ENCODE results near the gene SPOCK1. TPM values are rescaled to one million over a fixed set of nuclear protein-coding genes. Genes with fewer than 3 reads are reported as not detected.

SPOCK1 gene
- total RNA-seq, 1 experiment from 2014 or later: 0.27 TPM

- Histone ChIP-seq H3K9ac (ENCODE audit: low read length) (no peak overlapping the region), H3K36me3 (ENCODE audit: control insufficient read depth in 1 of 2, insufficient read depth in 2 of 2, low read length in 2 of 2) (no peaks in the 10 kb centered on the region), H3K4me3 (replicated peaks in 1 of 2; ENCODE audit: low read depth in 1 of 2, low read length in 2 of 2) (no peak overlapping the region), H3K4me1 (ENCODE audit: control insufficient read depth in 1 of 2, insufficient read depth in 2 of 2, low read length in 2 of 2) (no peaks in the 10 kb centered on the region), H4K20me1 (ENCODE audit: insufficient read depth) (no peaks in the 10 kb centered on the region), H3K9me3 (ENCODE audit: control insufficient read depth in 1 of 2, insufficient read depth in 1 of 2, low read depth in 1 of 2, low read length in 2 of 2) (no peaks in the 10 kb centered on the region), H3K79me2 (ENCODE audit: insufficient read depth, low read length) (no peaks in the 10 kb centered on the region), H3K27ac (ENCODE audit: low read depth, low read length) (no peak overlapping the region), H3K9me2 (ENCODE audit: insufficient read depth) (no peaks in the 10 kb centered on the region), H3K4me2 (ENCODE audit: low read length) (no peak overlapping the region), H2AFZ (ENCODE audit: low read depth, low read length, poor library complexity, severe bottlenecking) (no peak overlapping the region), H3K27me3 (ENCODE audit: insufficient read depth, low read length) (peaks cover 46% of the 10 kb centered on the region)
- intact Hi-C loops (cut with micrococcal nuclease): no loop called here
- BruUV-seq (replicated peaks): no TSS peak
- TF ChIP-seq ELF1 (IDR thresholded peaks at IDR 0.05; ENCODE audit: borderline replicate concordance, low read depth) (no peak), EZH2phosphoT487 (IDR thresholded peaks at IDR 0.05; ENCODE audit: borderline replicate concordance) (no peak), POLR2A (IDR thresholded peaks at IDR 0.05; ENCODE audit: borderline replicate concordance, extremely low read depth, insufficient read depth, insufficient read length) (no peak), CEBPB (IDR thresholded peaks at IDR 0.05; ENCODE audit: low read depth) (no peak), JUND (IDR thresholded peaks at IDR 0.05) (no peak), ZFX (IDR thresholded peaks at IDR 0.05) (no peak), YY1 (IDR thresholded peaks at IDR 0.05; ENCODE audit: extremely low read depth, insufficient replicate concordance, low read depth, low read length) (no peak), RAD21 (IDR thresholded peaks at IDR 0.05; ENCODE audit: low read depth) (no peak)
- TF ChIP-seq, protein P1, sequence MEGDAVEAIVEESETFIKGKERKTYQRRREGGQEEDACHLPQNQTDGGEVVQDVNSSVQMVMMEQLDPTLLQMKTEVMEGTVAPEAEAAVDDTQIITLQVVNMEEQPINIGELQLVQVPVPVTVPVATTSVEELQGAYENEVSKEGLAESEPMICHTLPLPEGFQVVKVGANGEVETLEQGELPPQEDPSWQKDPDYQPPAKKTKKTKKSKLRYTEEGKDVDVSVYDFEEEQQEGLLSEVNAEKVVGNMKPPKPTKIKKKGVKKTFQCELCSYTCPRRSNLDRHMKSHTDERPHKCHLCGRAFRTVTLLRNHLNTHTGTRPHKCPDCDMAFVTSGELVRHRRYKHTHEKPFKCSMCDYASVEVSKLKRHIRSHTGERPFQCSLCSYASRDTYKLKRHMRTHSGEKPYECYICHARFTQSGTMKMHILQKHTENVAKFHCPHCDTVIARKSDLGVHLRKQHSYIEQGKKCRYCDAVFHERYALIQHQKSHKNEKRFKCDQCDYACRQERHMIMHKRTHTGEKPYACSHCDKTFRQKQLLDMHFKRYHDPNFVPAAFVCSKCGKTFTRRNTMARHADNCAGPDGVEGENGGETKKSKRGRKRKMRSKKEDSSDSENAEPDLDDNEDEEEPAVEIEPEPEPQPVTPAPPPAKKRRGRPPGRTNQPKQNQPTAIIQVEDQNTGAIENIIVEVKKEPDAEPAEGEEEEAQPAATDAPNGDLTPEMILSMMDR (IDR thresholded peaks at IDR 0.05 in 2 of 3, conservative IDR thresholded peaks at IDR 0.05 in 1 of 3; ENCODE audit: borderline replicate concordance in 1 of 3, insufficient read depth in 1 of 3, low read depth in 2 of 3, low read length in 2 of 3): no peak
- CTCF ChIA-PET: no interaction called here
- DNase-seq (ENCODE audit: low read depth, low spot score) (no peak), ATAC-seq (no peak)
- RAD21 ChIA-PET (ENCODE audit: low non-redundant PET in 1 of 2, low total read pairs in 2 of 2, uncharacterized antibody in 2 of 2, unreplicated experiment in 2 of 2): interaction anchor here in 1 of 2 experiments (0.6 kb wide), 1 partner anchor 71 kb away, joined by 3 read pairs; no protein-coding TSS in a partner anchor
- POLR2A ChIA-PET: no interaction called here
Observed at GRCh38 chr5:136999787-137000186, 499.3 kb downstream of the SPOCK1 start.

DNA sequence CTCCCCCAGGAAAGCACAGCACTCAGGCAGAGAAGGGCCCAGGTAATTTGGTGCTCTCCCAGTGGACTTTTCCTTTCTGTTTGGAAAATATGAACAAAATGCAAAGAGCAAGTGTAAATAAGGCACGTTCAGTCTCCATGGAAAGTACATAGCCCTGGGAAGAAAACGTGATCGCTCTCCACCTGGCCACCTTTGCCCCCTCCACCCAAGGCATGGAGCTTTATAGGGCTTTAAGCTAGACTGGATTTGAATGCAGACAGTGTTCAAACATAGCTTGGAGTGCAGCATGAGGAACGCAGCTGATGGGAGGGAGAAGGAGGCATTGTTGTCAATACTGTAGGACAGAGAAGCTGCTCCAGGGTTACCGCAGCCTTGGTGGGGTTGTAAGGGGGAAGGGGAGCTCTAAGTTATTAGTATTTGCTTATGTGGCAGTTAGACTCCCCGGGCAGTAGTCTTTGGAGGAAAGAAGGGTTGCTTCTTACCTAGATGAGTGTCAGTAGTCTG is 500.2 kb downstream of the SPOCK1 start:
- no TSS peak for BruUV-seq (replicated peaks)
- Histone ChIP-seq H2AFZ (ENCODE audit: low read depth, low read length, poor library complexity, severe bottlenecking) (no peak overlapping the region), H3K4me2 (ENCODE audit: low read length) (no peak overlapping the region), H3K4me1 (ENCODE audit: control insufficient read depth in 1 of 2, insufficient read depth in 2 of 2, low read length in 2 of 2) (no peaks in the 10 kb centered on the region), H3K9ac (ENCODE audit: low read length) (no peak overlapping the region), H3K4me3 (replicated peaks in 1 of 2; ENCODE audit: low read depth in 1 of 2, low read length in 2 of 2) (no peak overlapping the region), H3K9me2 (ENCODE audit: insufficient read depth) (no peaks in the 10 kb centered on the region), H3K36me3 (ENCODE audit: control insufficient read depth in 1 of 2, insufficient read depth in 2 of 2, low read length in 2 of 2) (no peaks in the 10 kb centered on the region), H3K9me3 (ENCODE audit: control insufficient read depth in 1 of 2, insufficient read depth in 1 of 2, low read depth in 1 of 2, low read length in 2 of 2) (no peaks in the 10 kb centered on the region), H3K79me2 (ENCODE audit: insufficient read depth, low read length) (no peaks in the 10 kb centered on the region), H3K27ac (ENCODE audit: low read depth, low read length) (no peak overlapping the region), H4K20me1 (ENCODE audit: insufficient read depth) (no peaks in the 10 kb centered on the region), H3K27me3 (ENCODE audit: insufficient read depth, low read length) (peaks cover 48% of the 10 kb centered on the region)
- ChIA-PET CTCF (no interaction called here), POLR2A (no interaction called here), RAD21 (ENCODE audit: low non-redundant PET in 1 of 2, low total read pairs in 2 of 2, uncharacterized antibody in 2 of 2, unreplicated experiment in 2 of 2) (no interaction called here)
- intact Hi-C loops (cut with micrococcal nuclease): no loop called here
- no peak for DNase-seq (ENCODE audit: low read depth, low spot score)
- no peak for ATAC-seq
- TF ChIP-seq CBX3 (IDR thresholded peaks at IDR 0.05; ENCODE audit: low read depth) (no peak), ELF1 (IDR thresholded peaks at IDR 0.05; ENCODE audit: borderline replicate concordance, low read depth) (no peak), TCF7L2 (IDR thresholded peaks at IDR 0.05; ENCODE audit: borderline replicate concordance, extremely low read depth, insufficient read depth, insufficient read length) (no peak), EZH2phosphoT487 (IDR thresholded peaks at IDR 0.05; ENCODE audit: borderline replicate concordance) (no peak), FOSL1 (IDR thresholded peaks at IDR 0.05; ENCODE audit: low read depth) (no peak), ZFX (IDR thresholded peaks at IDR 0.05) (no peak), EGR1 (IDR thresholded peaks at IDR 0.05; ENCODE audit: low read depth) (no peak), ZNF274 (IDR thresholded peaks at IDR 0.05; ENCODE audit: low read depth, low read length) (no peak), CEBPB (IDR thresholded peaks at IDR 0.05; ENCODE audit: low read depth) (no peak), EZH2 (IDR thresholded peaks at IDR 0.05) (no peak)
- TF ChIP-seq, protein P2, sequence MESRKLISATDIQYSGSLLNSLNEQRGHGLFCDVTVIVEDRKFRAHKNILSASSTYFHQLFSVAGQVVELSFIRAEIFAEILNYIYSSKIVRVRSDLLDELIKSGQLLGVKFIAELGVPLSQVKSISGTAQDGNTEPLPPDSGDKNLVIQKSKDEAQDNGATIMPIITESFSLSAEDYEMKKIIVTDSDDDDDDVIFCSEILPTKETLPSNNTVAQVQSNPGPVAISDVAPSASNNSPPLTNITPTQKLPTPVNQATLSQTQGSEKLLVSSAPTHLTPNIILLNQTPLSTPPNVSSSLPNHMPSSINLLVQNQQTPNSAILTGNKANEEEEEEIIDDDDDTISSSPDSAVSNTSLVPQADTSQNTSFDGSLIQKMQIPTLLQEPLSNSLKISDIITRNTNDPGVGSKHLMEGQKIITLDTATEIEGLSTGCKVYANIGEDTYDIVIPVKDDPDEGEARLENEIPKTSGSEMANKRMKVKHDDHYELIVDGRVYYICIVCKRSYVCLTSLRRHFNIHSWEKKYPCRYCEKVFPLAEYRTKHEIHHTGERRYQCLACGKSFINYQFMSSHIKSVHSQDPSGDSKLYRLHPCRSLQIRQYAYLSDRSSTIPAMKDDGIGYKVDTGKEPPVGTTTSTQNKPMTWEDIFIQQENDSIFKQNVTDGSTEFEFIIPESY (IDR thresholded peaks at IDR 0.05; ENCODE audit: extremely low read depth, insufficient replicate concordance, low read length): no peak

All from HCT116 (cell line).